Kasumi-1 (cell line): Measurements from ENCODE around the gene TAF9B.
"Not testable (repeated sequence)": the region's sequence is repeated elsewhere in the genome, so short reads cannot be mapped to it uniquely, and the experiment has no call there.

Experiments used
- DNase-seq, 2 experiments: peaks; one replicate each; lab custom pipeline; 2025; lab: John Stamatoyannopoulos, UW

Gene TAF9B

GRCh38 chrX:78139160-78140123 is at the start of gene TAF9B:
Gene TAF9B, minus strand, starts transcription at chrX:78139650. Its CDS starts 39 bp downstream, at chrX:78139611.
- peak; percentile 70 to 80 for DNase-seq

DNA sequence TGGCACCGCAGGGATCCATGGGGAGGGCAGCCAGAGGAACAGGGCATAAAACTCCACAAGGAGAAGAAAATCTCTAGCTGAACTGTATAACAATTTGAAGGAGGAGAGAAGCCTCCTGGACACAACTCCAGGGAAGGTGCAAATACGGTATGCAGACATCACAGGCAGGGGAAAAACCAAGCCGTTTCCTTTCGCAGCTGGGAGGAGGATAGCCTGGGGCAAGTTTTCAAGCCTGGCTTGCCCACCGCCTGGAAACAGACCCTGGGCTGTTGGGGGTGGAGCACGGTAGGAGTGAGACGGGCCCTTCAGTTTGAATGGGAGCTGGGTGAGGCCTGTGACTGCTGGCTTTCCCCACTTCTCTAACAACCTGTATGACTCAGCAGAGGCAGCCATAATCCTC is 43.4 kb upstream of the TAF9B start:
- DNase-seq: no peak

DNA sequence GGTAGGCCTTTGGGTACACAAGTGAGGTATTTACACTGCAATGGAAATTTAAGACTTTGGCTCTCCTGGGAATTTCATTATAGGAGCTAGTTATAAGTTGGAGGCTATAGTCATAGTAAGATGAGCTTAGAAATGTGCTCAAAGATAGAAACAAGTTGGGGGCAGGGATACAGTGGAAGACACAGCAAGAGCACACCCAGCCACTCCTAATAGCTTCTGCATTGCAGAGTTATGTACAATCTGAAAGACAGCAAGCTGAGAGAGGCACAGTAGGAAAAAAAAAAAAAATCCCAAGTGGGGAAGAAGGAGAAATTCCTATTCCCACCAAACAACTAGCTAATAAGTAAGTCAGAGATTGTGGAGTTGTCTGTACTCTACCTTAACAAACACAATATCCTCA is 41.9 kb upstream of the TAF9B start:
- DNase-seq: no peak

DNA sequence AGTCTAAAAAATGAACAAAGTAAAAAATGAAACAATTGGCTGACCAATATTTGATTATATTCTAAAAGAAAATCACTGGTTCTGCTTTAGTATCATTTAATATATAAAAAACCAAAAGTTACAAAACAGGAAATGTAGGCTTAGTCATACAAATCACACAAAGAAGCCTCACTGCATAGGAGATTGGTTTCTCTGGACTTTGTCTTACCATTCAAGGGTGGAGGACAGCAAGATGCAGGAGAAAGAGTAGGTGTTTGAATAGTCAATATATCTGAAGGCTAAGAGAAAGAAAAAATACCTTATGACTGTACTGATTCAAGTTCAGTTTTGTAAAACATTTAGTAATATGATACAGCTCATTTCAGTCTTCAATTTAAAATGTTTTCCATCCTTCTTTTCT is 28.6 kb upstream of the TAF9B start:
- no peak for DNase-seq

- no peak for DNase-seq
Observed at GRCh38 chrX:78165425-78165824, 26.0 kb upstream of the TAF9B start.

DNA sequence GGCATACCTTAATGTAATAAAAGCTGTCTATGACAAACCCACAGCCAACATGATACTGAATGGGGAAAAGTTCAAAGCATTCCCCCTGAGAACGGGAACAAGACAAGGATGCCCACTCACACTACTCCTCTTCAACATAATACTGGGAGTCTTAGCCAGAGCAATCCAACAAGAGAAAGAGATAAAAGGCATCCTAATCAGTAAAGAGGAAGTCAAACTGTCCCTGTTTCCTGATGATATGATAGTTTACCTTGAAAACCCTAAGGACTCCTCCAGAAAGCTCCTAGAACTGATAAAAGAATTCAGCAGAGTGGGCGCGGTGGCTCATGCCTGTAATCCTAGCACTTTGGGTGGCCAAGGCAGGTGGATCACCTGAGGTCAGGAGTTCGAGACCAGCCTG is 23.7 kb upstream of the TAF9B start:
- not testable (repeated sequence) for DNase-seq

DNA sequence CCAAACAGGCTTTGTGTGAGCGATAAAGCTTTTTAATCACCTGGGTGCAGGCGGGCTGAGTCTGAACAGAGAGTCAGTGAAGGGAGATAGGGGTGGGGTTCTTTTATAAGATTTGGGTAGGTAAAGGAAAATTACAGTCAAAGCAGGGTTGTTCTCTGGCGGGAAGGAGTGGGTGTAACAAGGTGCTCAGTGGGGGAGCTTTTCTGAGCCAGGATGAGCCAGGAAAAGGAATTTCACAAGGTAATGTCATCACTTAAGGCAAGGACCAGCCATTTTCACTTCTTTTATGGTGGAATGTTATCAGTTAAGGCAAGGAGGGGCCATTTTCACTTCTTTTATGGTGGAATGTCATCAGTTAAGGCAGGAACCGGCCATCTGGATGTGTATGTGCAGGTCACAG is 21.3 kb upstream of the TAF9B start:
- DNase-seq: not testable (repeated sequence)

DNA sequence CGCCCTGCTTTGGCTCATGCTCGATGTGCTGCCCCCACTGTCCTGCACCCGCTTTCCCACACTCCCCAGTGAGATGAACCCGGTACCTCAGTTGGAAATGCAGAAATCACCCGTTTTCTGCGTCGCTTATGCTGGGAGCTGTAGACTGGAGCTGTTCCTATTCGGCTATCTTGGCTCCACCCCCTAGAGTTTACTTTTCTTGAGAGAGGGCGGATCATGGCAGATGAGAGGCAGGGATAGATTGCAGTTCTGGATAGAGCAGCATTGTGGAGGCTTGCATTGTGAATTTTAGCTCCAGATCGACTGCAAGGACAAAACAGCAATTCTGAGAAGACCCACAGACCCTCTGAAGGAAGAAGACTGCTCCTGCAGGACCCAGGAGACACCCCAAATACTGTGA is 18.4 kb upstream of the TAF9B start:
- DNase-seq: not testable (repeated sequence)

DNA sequence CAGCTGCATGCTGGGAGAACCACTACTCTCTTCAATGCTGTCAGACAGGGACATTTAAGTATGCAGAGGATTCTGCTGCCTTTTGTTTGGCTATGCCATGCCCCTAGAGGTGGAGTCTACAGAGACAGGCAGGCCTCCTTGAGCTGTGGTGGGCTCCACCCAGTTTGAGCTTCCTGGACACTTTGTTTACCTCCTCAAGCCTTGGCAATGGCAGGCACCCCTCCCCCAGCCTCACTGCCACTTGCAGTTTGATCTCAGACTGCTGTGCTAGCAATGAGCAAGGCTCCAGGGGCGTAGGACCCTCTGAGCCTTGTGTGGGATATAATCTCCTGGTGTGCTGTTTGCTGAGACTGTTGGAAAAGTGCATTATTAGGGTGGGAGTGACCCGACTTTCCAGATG is 17.9 kb upstream of the TAF9B start:
- DNase-seq: not testable (repeated sequence)

GRCh38 chrX:78147002-78147540 is 7.6 kb upstream of the TAF9B start:
- not testable (repeated sequence) for DNase-seq

GRCh38 chrX:78140206-78140605 is 756 bp upstream of the TAF9B start:
- DNase-seq: no peak

- no peak for DNase-seq
Observed at GRCh38 chrX:78133238-78133960, 6.1 kb downstream of the TAF9B start.

- DNase-seq: no peak
Observed at GRCh38 chrX:78131117-78131516, 8.3 kb downstream of the TAF9B start.

DNA sequence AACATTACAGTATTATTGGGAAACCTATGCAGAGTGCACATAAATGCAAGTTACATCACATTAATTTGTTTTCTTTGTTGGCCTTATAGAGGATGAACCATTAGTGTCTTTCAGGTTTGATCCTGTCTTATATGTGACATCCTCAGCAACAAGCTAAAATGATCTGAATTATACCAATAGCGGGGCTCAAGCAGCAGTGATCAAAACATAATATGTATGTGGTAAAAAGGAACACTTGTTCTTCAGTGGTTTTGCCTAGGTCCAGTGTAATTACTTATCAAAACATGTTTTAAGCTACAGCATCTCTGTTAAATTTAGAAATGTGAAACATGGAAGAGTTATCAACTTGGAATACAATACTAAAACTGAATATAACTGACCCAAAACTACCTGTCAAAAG is 9.1 kb downstream of the TAF9B start:
- DNase-seq: no peak

- no peak for DNase-seq
Observed at GRCh38 chrX:78129714-78130113, 9.7 kb downstream of the TAF9B start.

- not testable (repeated sequence) for DNase-seq
Observed at GRCh38 chrX:78125781-78126180, 13.7 kb downstream of the TAF9B start.

- DNase-seq: no peak
Observed at GRCh38 chrX:78125148-78125547, 14.3 kb downstream of the TAF9B start.

- peak; percentile 6 to 9 for DNase-seq
Observed at GRCh38 chrX:78124307-78124706, 15.1 kb downstream of the TAF9B start.

GRCh38 chrX:78123190-78123589 is 16.3 kb downstream of the TAF9B start:
- no peak for DNase-seq

- DNase-seq: peak; percentile 11 to 21
Observed at GRCh38 chrX:78119521-78120227, 19.8 kb downstream of the TAF9B start.

GRCh38 chrX:78118628-78119027 is 20.8 kb downstream of the TAF9B start:
- DNase-seq: no peak

GRCh38 chrX:78116766-78117165 is 22.7 kb downstream of the TAF9B start:
- peak; percentile 46 to 47 for DNase-seq
